Lower leg skin (tissue), 4 donors: ENCODE data around the gene CERS4. TPM values are rescaled to one million over a fixed set of nuclear protein-coding genes. Genes with fewer than 3 reads are reported as not detected.
A peak's percentile ranks its signal among the peaks of the same experiment; 100 is the strongest.

Source experiments
- DNase-seq, 2 donors: peaks; one replicate each; pipeline ENCODE4 v3.0.0-alpha.2; 2019; ENCODE audit warnings: low spot score in 2 of 2
- H3K4me3 ChIP-seq: fragments of 200-600 bp; sonication (generic); 2 replicates; pipeline ENCODE4 v1.5.1; 2017; ENCODE audit warnings: mild to moderate bottlenecking, low read depth; ENCODE audit not compliant: poor library complexity, severe bottlenecking
- CTCF ChIP-seq, 3 donors: fragments of 450-650 bp; IDR thresholded peaks; one replicate each; pipeline ENCODE4 v1.5.1; 2016; ENCODE audit warnings: antibody characterized with exemption in 3 of 3, mild to moderate bottlenecking in 3 of 3, moderate library complexity in 2 of 3
- POLR2A ChIP-seq, 2 donors: fragments of 450-650 bp; IDR thresholded peaks; one replicate each; pipeline ENCODE4 v1.6.1; 2016 to 2017; ENCODE audit warnings: antibody characterized with exemption in 2 of 2, mild to moderate bottlenecking in 1 of 2, moderate library complexity in 1 of 2
- WGBS, 2 donors: methylation state at CpG; one replicate each; pipeline ENCODE4 v1.1.5; 2018; 5-methylcytosine and 5-hydroxymethylcytosine counted together
- intact Hi-C: fragments of 100-400 bp; cut with DNase I; formaldehyde crosslinking; loops from one replicate; pipeline ENCODE4 v1.15.0; 2023; ENCODE audit warnings: low total_unique reads
- total RNA-seq, 4 donors: library from RNA; depleted of rRNA; stranded (reverse); fragments of >200 nt; gene quantifications; one replicate each; pipeline ENCODE4 v1.1.0, GENCODE V29; 2016

The CERS4 gene
- 100 to 1,000 TPM; 104 to 106 (median 105) TPM for total RNA-seq

- 1 to 3% methylated on average over 12 to 29 of the region's 60 CpGs for WGBS, 2 donors
- intact Hi-C loops, result no loop called here
- H3K4me3 ChIP-seq, result peak within 1 kb of the TSS; percentile 71
- peak; percentile 38 to 94 for DNase-seq
- no peak for TF ChIP-seq CTCF (IDR thresholded peaks at IDR 0.05)
- TF ChIP-seq POLR2A (IDR thresholded peaks at IDR 0.05), result no peak
These were observed at the start of gene CERS4 for GRCh38 chr19:8208922-8209461. CERS4 (plus strand) TSS chr19:8209370; CDS start chr19:8251077, 41,707 bp downstream.

GRCh38 chr19:8161135-8161646 is 48.0 kb upstream of the CERS4 start:
- intact Hi-C loops, result no loop called here
- 68 to 71% methylated on average over 12 of the region's 12 CpGs for WGBS, 2 donors
- TF ChIP-seq CTCF (IDR thresholded peaks at IDR 0.05) (no peak), POLR2A (IDR thresholded peaks at IDR 0.05) (no peak)

GRCh38 chr19:8163759-8164158 is 45.4 kb upstream of the CERS4 start:
- intact Hi-C loops, result no loop called here
- no peak for DNase-seq
- H3K4me3 ChIP-seq, result no peak overlapping the region
- TF ChIP-seq POLR2A (IDR thresholded peaks at IDR 0.05) (no peak), CTCF (IDR thresholded peaks at IDR 0.05) (no peak)
- 60 to 61% methylated on average over 7 of the region's 7 CpGs for WGBS, 2 donors

More at GRCh38 chr19:8161135-8161646, 48.0 kb upstream of the CERS4 start:
- no peak for DNase-seq
- H3K4me3 ChIP-seq, result no peak overlapping the region

- TF ChIP-seq CTCF (IDR thresholded peaks at IDR 0.05) (no peak), POLR2A (IDR thresholded peaks at IDR 0.05) (no peak)
- intact Hi-C loops, result no loop called here
- WGBS, 2 donors, result 31 to 42% methylated on average over 6 of the region's 6 CpGs
These were observed 41.2 kb upstream of the CERS4 start for GRCh38 chr19:8167985-8168384.

GRCh38 chr19:8168537-8168936 is 40.6 kb upstream of the CERS4 start:
- H3K4me3 ChIP-seq, result no peak overlapping the region
- no peak for DNase-seq
- TF ChIP-seq POLR2A (IDR thresholded peaks at IDR 0.05) (no peak), CTCF (IDR thresholded peaks at IDR 0.05) (no peak)
- intact Hi-C loops, result no loop called here
- 91% methylated on average over 7 of the region's 7 CpGs for WGBS, 2 donors

More at GRCh38 chr19:8167985-8168384, 41.2 kb upstream of the CERS4 start:
- H3K4me3 ChIP-seq, result no peak overlapping the region
- no peak for DNase-seq

GRCh38 chr19:8174706-8175105 is 34.5 kb upstream of the CERS4 start:
- H3K4me3 ChIP-seq, result no peak overlapping the region
- intact Hi-C loops, result no loop called here
- TF ChIP-seq POLR2A (IDR thresholded peaks at IDR 0.05) (no peak), CTCF (IDR thresholded peaks at IDR 0.05) (no peak)
- DNase-seq, result no peak
- WGBS, 2 donors, result 77 to 84% methylated on average over 9 of the region's 9 CpGs
